NCI-H526 (cell line): Measurements from ENCODE around the gene NOP16.

Source experiments
- DNase-seq, 2 experiments: peaks; one replicate each; lab custom pipeline; 2025; lab: John Stamatoyannopoulos, UW

NOP16 gene

GRCh38 chr5:176384991-176385390 lies 3.4 kb downstream of the NOP16 start:
- no peak for DNase-seq

- no peak for DNase-seq
These were observed 4.0 kb downstream of the NOP16 start for GRCh38 chr5:176384366-176384930.

DNA sequence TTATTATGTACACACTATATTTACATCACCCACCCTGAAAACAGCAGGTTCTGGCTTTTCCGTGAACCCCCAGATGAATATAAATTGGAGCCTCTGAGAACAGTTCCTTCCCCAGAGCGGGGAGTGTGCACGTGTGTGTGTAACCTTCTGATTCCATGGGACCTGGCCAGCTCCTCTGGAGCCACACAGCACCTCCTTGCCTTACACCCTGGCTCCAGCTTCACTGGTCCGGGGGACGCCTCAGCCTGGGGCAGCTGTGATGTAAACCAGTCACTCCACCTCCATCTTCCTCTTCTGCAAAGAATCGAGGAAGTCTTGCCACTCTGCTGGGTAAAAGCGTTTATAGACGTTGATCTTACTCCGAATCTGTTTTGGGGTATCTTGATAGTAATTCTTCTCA lies 4.4 kb downstream of the NOP16 start:
- no peak for DNase-seq

DNA sequence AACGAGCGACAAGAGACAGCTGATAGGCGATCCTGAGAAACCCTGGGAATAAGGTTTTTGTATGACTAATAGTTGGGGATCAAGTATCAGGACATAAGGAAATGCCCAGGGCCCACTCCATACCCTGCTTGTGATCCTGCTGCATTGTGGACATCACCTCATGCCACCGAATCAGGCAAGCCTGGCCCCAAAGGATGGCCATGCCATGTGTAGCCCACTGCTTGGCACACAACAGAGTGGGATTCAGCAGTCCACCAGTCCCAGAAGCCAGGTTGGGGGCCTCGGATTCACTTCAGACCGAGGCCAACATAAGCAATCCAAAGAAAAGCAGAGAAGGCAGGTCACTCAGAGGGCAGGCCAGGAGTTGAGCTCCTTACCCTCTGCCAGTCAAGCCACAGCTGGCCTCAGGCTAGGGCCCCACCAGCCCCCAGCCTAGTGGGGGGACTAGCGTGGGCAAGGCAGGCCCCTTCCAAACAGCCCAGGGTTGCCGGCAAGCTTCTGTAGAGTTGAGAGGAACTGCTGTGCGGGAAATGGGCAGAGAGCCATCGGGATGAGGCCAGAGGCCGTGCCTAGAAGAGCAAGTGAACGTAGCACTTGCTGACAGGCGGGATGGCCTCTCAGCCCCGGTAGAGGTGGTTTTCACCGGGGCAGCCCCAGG lies 5.0 kb downstream of the NOP16 start:
- DNase-seq = no peak

DNA sequence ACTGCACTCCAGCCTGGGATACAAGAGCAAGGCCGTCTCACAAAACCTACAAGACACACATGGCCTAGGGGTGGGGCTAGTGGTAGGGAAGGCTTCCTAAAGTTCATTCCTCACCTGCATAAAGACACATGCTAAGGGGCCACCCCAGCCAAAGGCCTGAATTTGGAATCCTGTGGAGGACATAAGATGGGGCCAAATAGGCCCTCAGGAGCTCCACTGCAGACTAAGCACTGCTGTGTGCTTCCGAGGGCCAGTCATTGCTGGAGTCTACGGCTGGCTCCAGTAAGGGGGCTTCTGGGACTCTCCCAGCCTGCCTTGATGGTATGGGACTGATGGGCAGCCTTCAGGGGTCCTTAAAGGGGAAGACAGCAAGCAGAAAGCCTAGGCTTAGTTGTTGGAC lies 5.7 kb downstream of the NOP16 start:
- DNase-seq = no peak

GRCh38 chr5:176381979-176382378 lies 6.4 kb downstream of the NOP16 start:
- no peak for DNase-seq

GRCh38 chr5:176381423-176381822 lies 7.0 kb downstream of the NOP16 start:
- no peak for DNase-seq

DNA sequence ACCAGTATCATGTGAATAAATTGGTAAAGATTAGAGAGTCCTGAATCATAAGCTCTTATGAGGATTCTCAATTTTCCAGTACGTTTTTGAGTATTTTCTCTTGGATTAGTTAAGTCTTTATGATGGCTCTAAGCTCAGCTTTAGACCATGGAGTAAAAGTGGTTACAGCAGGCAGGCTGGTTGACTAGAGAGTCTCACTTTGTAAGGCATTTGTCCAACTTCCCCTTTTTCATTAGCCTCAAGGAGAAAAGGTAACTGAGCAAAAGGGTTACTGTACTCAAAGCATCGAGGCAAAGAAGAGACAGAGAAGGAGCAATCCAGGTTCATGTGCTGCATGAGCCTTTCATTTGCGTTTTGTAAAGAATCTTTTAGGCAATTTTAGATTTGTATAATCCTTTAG lies 8.5 kb downstream of the NOP16 start:
- DNase-seq = no peak

- DNase-seq = no peak
These were observed 15.1 kb downstream of the NOP16 start for GRCh38 chr5:176373100-176373818.

GRCh38 chr5:176371621-176372539 lies 16.5 kb downstream of the NOP16 start:
- no peak for DNase-seq

DNA sequence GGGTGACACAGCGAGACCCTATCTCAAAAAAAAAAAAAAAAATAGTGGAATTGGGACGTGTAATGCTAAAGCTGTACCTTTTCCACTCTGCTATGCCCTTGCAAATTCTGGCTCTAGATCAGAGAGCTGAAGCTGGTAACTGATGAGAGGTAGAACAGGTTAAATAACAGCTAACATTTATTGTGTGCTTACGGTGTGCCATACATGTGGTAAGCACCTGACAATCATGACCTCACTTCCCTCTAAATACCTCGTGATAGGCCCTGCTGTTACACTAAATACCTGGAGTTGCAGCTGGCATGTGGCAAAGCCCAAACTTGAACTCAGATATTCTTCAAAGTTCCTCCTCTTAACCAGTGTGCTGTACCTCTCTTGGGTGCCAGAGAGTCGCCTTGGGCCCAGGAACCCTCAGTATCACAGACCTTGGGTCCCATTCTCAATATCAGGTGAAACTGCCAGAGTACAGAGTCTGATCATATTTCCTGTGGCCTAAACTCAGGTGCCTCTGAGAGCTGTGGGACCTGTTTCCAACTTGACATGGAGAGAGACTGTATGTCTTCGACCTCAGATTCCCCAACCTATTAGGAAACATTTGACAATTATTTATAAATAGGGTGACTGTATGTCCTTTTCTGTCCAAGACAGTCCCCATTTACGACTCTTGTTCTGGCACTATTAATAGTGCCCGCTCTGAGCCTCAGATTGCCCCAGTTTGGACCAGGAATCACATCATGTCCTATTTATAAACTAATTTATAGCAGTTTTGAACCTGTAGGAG lies 18.3 kb downstream of the NOP16 start:
- no peak for DNase-seq

- DNase-seq = no peak
These were observed 19.7 kb downstream of the NOP16 start for GRCh38 chr5:176368726-176369125.

DNA sequence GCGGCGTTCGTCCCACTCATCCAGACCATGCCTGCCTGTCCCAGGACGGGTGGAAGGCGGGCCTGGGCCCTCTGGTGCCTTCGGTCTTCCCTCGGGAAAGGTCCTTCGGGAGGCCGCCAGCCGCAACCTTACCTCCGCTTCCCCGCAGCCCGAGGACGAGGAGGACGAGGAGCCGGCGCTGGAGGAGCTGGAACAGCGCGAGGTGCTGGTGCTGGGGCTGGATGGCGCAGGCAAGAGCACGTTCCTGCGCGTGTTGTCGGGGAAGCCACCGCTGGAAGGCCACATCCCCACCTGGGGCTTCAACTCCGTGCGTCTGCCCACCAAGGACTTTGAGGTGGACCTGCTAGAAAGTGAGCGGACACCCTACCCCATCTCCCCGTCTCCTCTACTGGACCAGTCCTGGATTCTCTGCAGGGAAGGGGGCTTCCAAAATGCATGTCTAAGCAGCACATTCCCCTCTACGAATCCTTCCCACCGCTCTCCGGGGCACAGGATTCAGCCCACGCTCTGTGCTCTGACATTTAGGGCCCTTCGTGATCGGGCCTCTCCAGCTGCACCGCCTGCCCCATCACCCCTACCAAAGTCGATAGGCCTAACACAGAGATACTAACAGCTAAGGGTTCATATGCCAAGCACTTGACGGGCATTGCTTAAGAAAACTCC lies 22.0 kb downstream of the NOP16 start:
- peak in 1 of 2 experiments; percentile 55 for DNase-seq

DNA sequence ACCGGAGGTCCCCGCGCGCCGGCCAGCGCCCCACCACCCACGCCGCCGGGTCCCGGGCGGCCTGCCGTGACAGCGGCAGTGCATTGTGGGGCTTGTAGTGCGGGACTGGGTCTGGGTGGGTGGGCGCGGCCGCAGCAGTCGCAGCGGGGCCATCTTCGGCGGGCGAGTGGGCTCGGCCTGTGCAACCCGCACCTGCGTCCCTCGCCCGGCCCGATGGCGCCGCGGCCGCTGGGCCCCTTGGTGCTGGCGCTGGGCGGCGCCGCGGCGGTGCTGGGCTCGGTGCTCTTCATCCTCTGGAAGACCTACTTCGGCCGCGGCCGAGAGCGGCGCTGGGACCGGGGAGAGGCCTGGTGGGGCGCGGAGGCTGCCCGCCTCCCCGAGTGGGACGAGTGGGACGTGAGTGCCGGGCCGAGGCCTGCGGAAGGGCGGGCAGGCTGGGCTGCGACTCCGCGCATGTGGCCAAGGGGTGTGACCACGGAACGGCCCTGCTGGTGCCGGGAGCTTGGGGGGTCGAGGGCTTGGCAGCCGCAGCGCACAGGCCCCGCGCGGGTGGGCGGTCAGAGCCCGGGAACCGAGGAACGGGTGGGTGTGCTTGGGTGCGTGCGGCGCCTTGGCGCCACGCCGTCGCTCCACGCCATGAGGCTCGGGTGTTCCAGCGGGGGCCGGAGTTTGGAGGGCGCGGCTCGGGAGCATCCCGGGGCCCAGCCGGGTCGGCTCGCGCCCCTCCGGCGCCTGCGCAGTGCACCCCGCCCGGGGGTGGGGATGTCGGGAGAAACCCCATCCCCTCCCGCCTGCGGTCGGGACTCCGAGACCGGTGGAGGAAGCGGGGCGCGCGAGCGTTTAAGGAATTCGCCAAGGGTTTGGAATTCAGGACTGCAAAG lies 22.8 kb downstream of the NOP16 start, which contains the start of gene ARL10:
ARL10 (plus strand) TSS at position 137 of the 881 bp plus-strand sequence; CDS start at position 214, 77 bp downstream.
- peak in 1 of 2 experiments; percentile 55 for DNase-seq

DNA sequence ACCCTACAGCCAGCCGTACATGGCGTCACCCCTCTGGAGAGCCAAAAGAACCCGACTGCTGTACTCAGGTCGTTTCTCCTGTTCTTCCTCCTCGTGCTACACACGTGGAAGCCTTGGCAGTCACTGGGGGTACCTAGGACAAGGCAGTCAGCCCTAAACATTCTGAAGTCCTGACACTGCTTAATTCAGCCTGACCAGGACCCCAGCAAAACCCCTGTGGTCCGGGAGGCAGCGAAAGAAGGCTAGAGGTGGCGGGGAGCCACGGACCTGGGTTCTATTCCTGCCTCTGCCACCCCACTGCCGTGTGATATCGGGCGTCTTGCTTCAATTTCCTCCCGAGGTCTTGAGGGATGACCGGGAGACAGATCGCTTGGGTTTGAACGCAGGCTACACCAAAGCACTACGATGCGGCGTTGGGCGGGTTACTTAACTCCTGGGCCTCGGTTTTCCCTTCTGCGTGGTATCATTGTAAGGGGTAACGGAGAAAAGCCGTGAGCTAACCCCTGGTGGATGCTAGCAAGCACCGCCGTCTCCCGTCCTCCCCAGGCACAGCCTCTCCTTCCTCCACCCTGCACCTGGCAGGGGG lies 23.5 kb downstream of the NOP16 start:
- DNase-seq = peak in 1 of 2 experiments; percentile 52

- peak in 1 of 2 experiments; percentile 19 for DNase-seq
These were observed 26.2 kb downstream of the NOP16 start for GRCh38 chr5:176362233-176362490.

- peak; percentile 62 to 88 for DNase-seq
These were observed 26.8 kb downstream of the NOP16 start, which contains the start of gene KIAA1191 for GRCh38 chr5:176361437-176362232. Gene KIAA1191, minus strand, starts transcription at chr5:176361764. Its CDS starts 2,256 bp downstream, at chr5:176359508.

- DNase-seq = peak in 1 of 2 experiments; percentile 40
These were observed 27.4 kb downstream of the NOP16 start for GRCh38 chr5:176360894-176361436.
